Neural cell (in vitro differentiated cells): Measurements from ENCODE around the gene IRF7. TPM values are rescaled to one million over a fixed set of nuclear protein-coding genes. Genes with fewer than 3 reads are reported as not detected.
"Not testable (repeated sequence)": the region's sequence is repeated elsewhere in the genome, so short reads cannot be mapped to it uniquely, and the experiment has no call there.

Source experiments
- H2AFZ ChIP-seq: fragments of 200-600, 300-800 bp; sonication (generic), shearing (Covaris generic); 2 replicates; pipeline ENCODE4 v1.6.0; 2014; ENCODE audit warnings: low read depth, mild to moderate bottlenecking, antibody characterized with exemption, low read length, moderate library complexity
- H3F3A ChIP-seq: fragments of 200-600 bp; shearing (Covaris generic); 2 replicates; pipeline ENCODE4 v1.6.1; 2016; ENCODE audit warnings: mild to moderate bottlenecking, moderate library complexity, mixed read lengths, antibody characterized with exemption, low read length; ENCODE audit not compliant: insufficient read depth, poor library complexity, severe bottlenecking
- H3K27ac ChIP-seq: fragments of 200-600, 300-800 bp; sonication (generic), shearing (Covaris generic); 2 replicates; pipeline ENCODE4 v1.5.1; 2014; ENCODE audit warnings: mild to moderate bottlenecking, low read length, moderate library complexity
- H3K27me3 ChIP-seq: fragments of 300-800, 200-600 bp; sonication (generic), shearing (Covaris generic); 2 replicates; pipeline ENCODE4 v1.6.0; 2014; ENCODE audit warnings: mild to moderate bottlenecking, low read depth, low read length, moderate library complexity; ENCODE audit not compliant: insufficient read depth
- H3K36me3 ChIP-seq: fragments of 300-800, 200-600 bp; sonication (generic), shearing (Covaris generic); 2 replicates; pipeline ENCODE4 v1.5.1; 2014; ENCODE audit warnings: mild to moderate bottlenecking, antibody characterized with exemption, low read length, moderate library complexity; ENCODE audit not compliant: insufficient read depth
- H3K4me2 ChIP-seq: fragments of 300-800, 200-600 bp; sonication (generic), shearing (Covaris generic); 2 replicates; pipeline ENCODE4 v1.6.0; 2014; ENCODE audit warnings: mild to moderate bottlenecking, low read length
- H3K4me3 ChIP-seq: fragments of 300-800, 200-600 bp; sonication (generic), shearing (Covaris generic); 2 replicates; pipeline ENCODE4 v1.5.1; 2014; ENCODE audit warnings: mild to moderate bottlenecking, low read length, moderate library complexity
- H3K79me2 ChIP-seq: fragments of 200-600 bp; shearing (Covaris generic); replicated peaks from 2 replicates; pipeline ENCODE4 v1.6.0; 2014; ENCODE audit warnings: mild to moderate bottlenecking, low read length, moderate library complexity; ENCODE audit not compliant: insufficient read depth
- H3K9ac ChIP-seq: fragments of 300-800, 200-600 bp; sonication (generic), shearing (Covaris generic); 2 replicates; pipeline ENCODE4 v1.6.1; 2016; ENCODE audit warnings: mild to moderate bottlenecking, low read length, mixed read lengths
- H3K9me2 ChIP-seq: fragments of 200-600 bp; shearing (Covaris generic); 2 replicates; pipeline ENCODE4 v1.6.1; 2016; ENCODE audit warnings: mild to moderate bottlenecking, low read length, mixed read lengths; ENCODE audit not compliant: insufficient read depth
- H3K9me3 ChIP-seq: fragments of 200-600, 300-800 bp; sonication (generic), shearing (Covaris generic); 2 replicates; pipeline ENCODE4 v1.6.1; 2016; ENCODE audit warnings: mild to moderate bottlenecking, mixed run types, low read length, moderate library complexity, mixed read lengths
- H4K20me1 ChIP-seq: fragments of 200-600 bp; shearing (Covaris generic); 2 replicates; pipeline ENCODE4 v1.6.1; 2016; ENCODE audit warnings: mild to moderate bottlenecking, mixed run types; ENCODE audit not compliant: insufficient read depth
- CTCF ChIP-seq: fragments of 450-650 bp; IDR thresholded peaks from 2 replicates; pipeline ENCODE4 v1.5.1; 2014; ENCODE audit warnings: antibody characterized with exemption, mild to moderate bottlenecking, moderate library complexity; ENCODE audit not compliant: poor library complexity, severe bottlenecking
- EP300 ChIP-seq: fragments of 450-650 bp; conservative IDR thresholded peaks from 2 replicates; pipeline ENCODE4 v1.6.1; 2014; ENCODE audit warnings: antibody characterized with exemption, mild to moderate bottlenecking, moderate library complexity; ENCODE audit not compliant: poor library complexity, severe bottlenecking
- EZH2 ChIP-seq: fragments of 200-600, 300-800 bp; shearing (Covaris generic), sonication (generic); IDR thresholded peaks from 2 replicates; pipeline ENCODE4 v1.6.1; 2014; ENCODE audit warnings: antibody characterized with exemption, low read length, borderline replicate concordance, mild to moderate bottlenecking; ENCODE audit not compliant: insufficient read depth, poor library complexity, severe bottlenecking
- MXI1 ChIP-seq: fragments of 450-650 bp; conservative IDR thresholded peaks from 2 replicates; pipeline ENCODE4 v1.6.1; 2014; ENCODE audit warnings: antibody characterized with exemption, mild to moderate bottlenecking; ENCODE audit not compliant: poor library complexity, severe bottlenecking
- POLR2AphosphoS5 ChIP-seq: IDR thresholded peaks from 2 replicates; pipeline ENCODE4 v1.6.1; 2012
- RAD21 ChIP-seq: fragments of 450-650 bp; conservative IDR thresholded peaks from 2 replicates; pipeline ENCODE4 v1.6.1; 2014; ENCODE audit warnings: antibody characterized with exemption, mild to moderate bottlenecking, moderate library complexity
- REST ChIP-seq: IDR thresholded peaks from 2 replicates; pipeline ENCODE4 v1.6.1; 2012; ENCODE audit warnings: borderline replicate concordance
- SMC3 ChIP-seq: fragments of 450-650 bp; conservative IDR thresholded peaks from 2 replicates; pipeline ENCODE4 v1.6.1; 2014; ENCODE audit warnings: antibody characterized with exemption, mild to moderate bottlenecking, moderate library complexity; ENCODE audit not compliant: poor library complexity
- TAF1 ChIP-seq: IDR thresholded peaks from 2 replicates; pipeline ENCODE4 v1.6.1; 2012; ENCODE audit warnings: low read depth
- polyA plus RNA-seq: library from polyadenylated mRNA; depleted of rRNA; stranded (reverse); fragments of >200 nt; gene quantifications from 2 replicates; pipeline ENCODE4 v1.2.3, GENCODE V29; 2014

The IRF7 gene
- polyA plus RNA-seq, 1 donor from 2014 or later = 1.1 TPM

GRCh38 chr11:574031-574570 lies 41.6 kb downstream of the IRF7 start:
- not testable (repeated sequence) for H2AFZ ChIP-seq, H3K27ac ChIP-seq, H3K9me2 ChIP-seq, H3K9me3 ChIP-seq, H3K36me3 ChIP-seq, H3F3A ChIP-seq, H4K20me1 ChIP-seq, H3K9ac ChIP-seq, H3K4me2 ChIP-seq, H3K27me3 ChIP-seq
- Histone ChIP-seq H3K4me3 (peak overlapping the region; percentile 95), H3K79me2 (peaks cover 23% of the 10 kb centered on the region)

- Histone ChIP-seq H3K36me3 (no peaks in the 10 kb centered on the region), H3K27me3 (no peaks in the 10 kb centered on the region), H3K4me3 (no peak overlapping the region), H3K9me2 (no peaks in the 10 kb centered on the region), H3K9ac (no peak overlapping the region), H4K20me1 (peaks cover 5% of the 10 kb centered on the region), H3K27ac (no peak overlapping the region), H3K9me3 (no peaks in the 10 kb centered on the region), H3K4me2 (no peak overlapping the region), H2AFZ (no peak overlapping the region), H3K79me2 (peaks cover 15% of the 10 kb centered on the region), H3F3A (no peaks in the 10 kb centered on the region)
- no peak for TF ChIP-seq SMC3
- TF ChIP-seq EZH2 = no peak
- TF ChIP-seq MXI1 = no peak
- TF ChIP-seq POLR2AphosphoS5 = no peak
- no peak for TF ChIP-seq CTCF
- no peak for TF ChIP-seq TAF1
- no peak for TF ChIP-seq RAD21
- TF ChIP-seq EP300 = no peak
- no peak for TF ChIP-seq REST
These were observed 42.5 kb downstream of the IRF7 start for GRCh38 chr11:573146-573759.

GRCh38 chr11:571802-572185 lies 44.0 kb downstream of the IRF7 start:
- no peak overlapping the region for H3K9ac ChIP-seq
- no peak overlapping the region for H3K4me2 ChIP-seq
- H3K27me3 ChIP-seq = no peaks in the 10 kb centered on the region
- no peaks in the 10 kb centered on the region for H3K9me3 ChIP-seq
- no peaks in the 10 kb centered on the region for H3F3A ChIP-seq
- no peaks in the 10 kb centered on the region for H3K9me2 ChIP-seq
- peaks cover under 1% of the 10 kb centered on the region for H3K79me2 ChIP-seq
- H3K4me3 ChIP-seq = no peak overlapping the region
- H4K20me1 ChIP-seq = no peaks in the 10 kb centered on the region
- TF ChIP-seq EZH2 (no peak), POLR2AphosphoS5 (no peak), CTCF (no peak), REST (no peak), RAD21 (no peak)
- no peaks in the 10 kb centered on the region for H3K36me3 ChIP-seq
- no peak overlapping the region for H3K27ac ChIP-seq
- no peak overlapping the region for H2AFZ ChIP-seq
